SU-DHL-6 (cell line): ENCODE results near the gene ZFP36L2.

Source experiments
- CTCF ChIP-seq: fragments of 200-600 bp; sonication (generic); IDR thresholded peaks from one replicate; pipeline ENCODE4 v1.5.1; 2017; ENCODE audit warnings: antibody characterized with exemption, mild to moderate bottlenecking, low read length, moderate library complexity; ENCODE audit not compliant: insufficient read depth, poor library complexity, severe bottlenecking
- EZH2phosphoT487 ChIP-seq: fragments of 200-600 bp; sonication (generic), shearing (Covaris generic); conservative IDR thresholded peaks from 2 replicates; pipeline ENCODE4 v1.6.1; 2018; ENCODE audit warnings: mild to moderate bottlenecking, antibody characterized with exemption, low read length, moderate library complexity, mixed read lengths

GRCh38 chr2:43217228-43218154 is 8.9 kb downstream of the ZFP36L2 start:
- TF ChIP-seq CTCF (no peak), EZH2phosphoT487 (no peak)
